Measurements from ENCODE around the gene ATP11C. TPM values are rescaled to one million over a fixed set of nuclear protein-coding genes. Genes with fewer than 3 reads are reported as not detected.

ATP11C gene
- polyA plus RNA-seq (2011; rRNA removed) (27.4 and 43.4 TPM in 2 replicates), polyA minus RNA-seq (2011; rRNA and poly(A)+ RNA removed) (18.5 and 34.8 TPM in 2 replicates)

GRCh38 chrX:139932901-139933796 is at the start of gene ATP11C:
Gene ATP11C, minus strand, starts transcription at chrX:139933053. Its CDS starts 1,011 bp downstream, at chrX:139932042.
- ChIA-PET CTCF (no interaction called here), POLR2A (interaction anchor here (0.6 to 1.5 kb wide), 2 partner anchors 11 to 42 kb away, joined by 3 to 7 read pairs; no protein-coding TSS in a partner anchor)
- Histone ChIP-seq H3K9me3 (ENCODE audit: control insufficient read depth, insufficient read depth, low read length) (no peaks in the 10 kb centered on the region), H3K27me3 (ENCODE audit: control insufficient read depth, insufficient read depth, low read length) (no peaks in the 10 kb centered on the region), H3K4me3 (ENCODE audit: low read depth, low read length) (peak within 1 kb of the TSS; percentile 71), H3K27ac (ENCODE audit: low read depth, low read length) (peak within 1 kb of the TSS; percentile 96)
- TF ChIP-seq, protein P1, sequence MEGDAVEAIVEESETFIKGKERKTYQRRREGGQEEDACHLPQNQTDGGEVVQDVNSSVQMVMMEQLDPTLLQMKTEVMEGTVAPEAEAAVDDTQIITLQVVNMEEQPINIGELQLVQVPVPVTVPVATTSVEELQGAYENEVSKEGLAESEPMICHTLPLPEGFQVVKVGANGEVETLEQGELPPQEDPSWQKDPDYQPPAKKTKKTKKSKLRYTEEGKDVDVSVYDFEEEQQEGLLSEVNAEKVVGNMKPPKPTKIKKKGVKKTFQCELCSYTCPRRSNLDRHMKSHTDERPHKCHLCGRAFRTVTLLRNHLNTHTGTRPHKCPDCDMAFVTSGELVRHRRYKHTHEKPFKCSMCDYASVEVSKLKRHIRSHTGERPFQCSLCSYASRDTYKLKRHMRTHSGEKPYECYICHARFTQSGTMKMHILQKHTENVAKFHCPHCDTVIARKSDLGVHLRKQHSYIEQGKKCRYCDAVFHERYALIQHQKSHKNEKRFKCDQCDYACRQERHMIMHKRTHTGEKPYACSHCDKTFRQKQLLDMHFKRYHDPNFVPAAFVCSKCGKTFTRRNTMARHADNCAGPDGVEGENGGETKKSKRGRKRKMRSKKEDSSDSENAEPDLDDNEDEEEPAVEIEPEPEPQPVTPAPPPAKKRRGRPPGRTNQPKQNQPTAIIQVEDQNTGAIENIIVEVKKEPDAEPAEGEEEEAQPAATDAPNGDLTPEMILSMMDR (IDR thresholded peaks at IDR 0.05; ENCODE audit: low read depth, low read length): no peak
- peak; percentile 66 for DNase-seq (ENCODE audit: low read depth, low spot score)

GRCh38 chrX:139974471-139974870 is 41.6 kb upstream of the ATP11C start:
- CTCF ChIA-PET: interaction anchor here (0.7 kb wide), 1 partner anchor 857 kb away, joined by 7 read pairs; no protein-coding TSS in a partner anchor
- Histone ChIP-seq H3K27ac (ENCODE audit: low read depth, low read length) (no peak overlapping the region), H3K27me3 (ENCODE audit: control insufficient read depth, insufficient read depth, low read length) (peaks cover 3% of the 10 kb centered on the region), H3K4me3 (ENCODE audit: low read depth, low read length) (no peak overlapping the region), H3K9me3 (ENCODE audit: control insufficient read depth, insufficient read depth, low read length) (no peaks in the 10 kb centered on the region)
- TF ChIP-seq, protein P1 (IDR thresholded peaks at IDR 0.05; ENCODE audit: low read depth, low read length): no peak
- POLR2A ChIA-PET: no interaction called here
- no peak for DNase-seq (ENCODE audit: low read depth, low spot score)

- TF ChIP-seq, protein P1 (IDR thresholded peaks at IDR 0.05; ENCODE audit: low read depth, low read length): no peak
- Histone ChIP-seq H3K4me3 (ENCODE audit: low read depth, low read length) (no peak overlapping the region), H3K9me3 (ENCODE audit: control insufficient read depth, insufficient read depth, low read length) (no peaks in the 10 kb centered on the region), H3K27me3 (ENCODE audit: control insufficient read depth, insufficient read depth, low read length) (peaks cover 3% of the 10 kb centered on the region), H3K27ac (ENCODE audit: low read depth, low read length) (no peak overlapping the region)
- CTCF ChIA-PET: interaction anchor here (0.6 to 0.7 kb wide), 2 partner anchors 126 to 238 kb away, joined by 3 to 4 read pairs; no protein-coding TSS in a partner anchor
- POLR2A ChIA-PET: no interaction called here
- DNase-seq (ENCODE audit: low read depth, low spot score): no peak
These were observed 40.1 kb upstream of the ATP11C start for GRCh38 chrX:139972629-139973624.

- H3K27me3 ChIP-seq (ENCODE audit: control insufficient read depth, insufficient read depth, low read length): peaks cover 3% of the 10 kb centered on the region
- no peak overlapping the region for H3K27ac ChIP-seq (ENCODE audit: low read depth, low read length)
- H3K9me3 ChIP-seq (ENCODE audit: control insufficient read depth, insufficient read depth, low read length): no peaks in the 10 kb centered on the region
- ChIA-PET POLR2A (no interaction called here), CTCF (no interaction called here)
- no peak for DNase-seq (ENCODE audit: low read depth, low spot score)
- TF ChIP-seq, protein P1 (IDR thresholded peaks at IDR 0.05; ENCODE audit: low read depth, low read length): no peak
- H3K4me3 ChIP-seq (ENCODE audit: low read depth, low read length): no peak overlapping the region
These were observed 39.3 kb upstream of the ATP11C start for GRCh38 chrX:139972113-139972512.
